ENCODE results near the gene LMO7. TPM values are rescaled to one million over a fixed set of nuclear protein-coding genes. Genes with fewer than 3 reads are reported as not detected.
A peak's percentile ranks its signal among the peaks of the same experiment; 100 is the strongest.
"Not testable (repeated sequence)": the region's sequence is repeated elsewhere in the genome, so short reads cannot be mapped to it uniquely, and the experiment has no call there.

Gene LMO7
- total RNA-seq, 1 experiment from 2014 or later, result 2.1 TPM

DNA sequence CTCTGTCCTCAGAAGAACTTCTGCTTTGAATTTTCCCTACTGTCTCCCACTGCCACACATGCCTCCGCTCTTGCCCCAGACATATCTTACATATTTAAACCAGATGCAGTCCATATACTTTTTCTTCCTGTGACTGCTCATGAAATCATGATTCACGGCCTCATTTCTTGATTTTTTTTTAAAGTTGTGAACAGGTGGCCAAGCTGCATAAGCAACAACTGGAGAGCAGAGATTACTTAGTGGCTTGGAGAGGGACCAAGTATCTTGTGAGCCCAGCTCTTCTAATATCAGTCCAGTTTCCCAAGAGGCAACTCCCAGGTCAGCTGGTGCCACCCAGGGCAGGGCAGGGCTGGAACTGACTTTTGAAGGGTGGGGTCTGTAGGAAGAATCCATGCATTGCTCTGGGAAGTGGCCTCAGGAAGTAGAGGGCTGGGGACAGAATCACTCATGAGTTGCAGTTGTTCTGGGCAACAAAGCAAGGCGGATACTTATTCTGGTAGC, 152.4 kb downstream of the LMO7 start:
- in situ Hi-C loops (cut with HindIII; ENCODE audit: low sequenced_read_pairs), result no loop called here
- no peak for DNase-seq (ENCODE audit: low spot score)

DNA sequence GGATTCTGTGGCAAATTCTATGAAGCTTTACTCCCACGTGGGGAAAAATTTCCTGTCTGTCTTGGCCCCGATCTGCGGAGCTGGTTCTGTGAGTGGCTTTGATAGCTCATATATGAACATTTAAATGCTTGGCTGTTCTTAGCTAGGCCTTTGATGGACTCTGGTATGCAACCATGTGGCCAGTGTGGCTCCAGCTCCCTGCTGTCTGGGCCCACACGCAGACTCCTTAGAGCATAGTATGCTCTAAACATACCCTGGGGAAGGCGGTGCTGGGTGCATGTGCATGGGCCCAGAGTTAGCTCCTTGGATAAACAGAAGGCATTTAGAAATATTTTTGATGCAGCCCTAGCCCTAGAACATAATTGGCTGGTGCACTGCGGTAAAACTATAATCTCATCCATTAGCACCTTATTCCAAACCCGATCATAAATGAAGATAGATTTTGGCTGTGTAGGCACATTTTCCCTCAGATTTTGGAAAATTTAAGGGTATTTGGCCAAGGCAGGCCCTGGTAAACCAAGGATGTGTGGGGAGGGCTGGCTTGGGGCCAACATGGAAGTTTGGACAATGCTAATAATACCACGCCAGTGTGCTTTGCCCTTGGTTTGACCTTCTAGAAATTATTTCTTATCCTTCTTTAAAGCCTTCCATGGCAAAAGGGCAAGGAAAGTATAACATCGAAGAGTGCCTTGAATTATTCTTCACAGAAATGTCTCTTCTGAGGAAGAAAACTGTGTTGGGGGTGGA, 153.5 kb downstream of the LMO7 start:
- in situ Hi-C loops (cut with HindIII; ENCODE audit: low sequenced_read_pairs), result no loop called here
- DNase-seq (ENCODE audit: low spot score), result no peak

DNA sequence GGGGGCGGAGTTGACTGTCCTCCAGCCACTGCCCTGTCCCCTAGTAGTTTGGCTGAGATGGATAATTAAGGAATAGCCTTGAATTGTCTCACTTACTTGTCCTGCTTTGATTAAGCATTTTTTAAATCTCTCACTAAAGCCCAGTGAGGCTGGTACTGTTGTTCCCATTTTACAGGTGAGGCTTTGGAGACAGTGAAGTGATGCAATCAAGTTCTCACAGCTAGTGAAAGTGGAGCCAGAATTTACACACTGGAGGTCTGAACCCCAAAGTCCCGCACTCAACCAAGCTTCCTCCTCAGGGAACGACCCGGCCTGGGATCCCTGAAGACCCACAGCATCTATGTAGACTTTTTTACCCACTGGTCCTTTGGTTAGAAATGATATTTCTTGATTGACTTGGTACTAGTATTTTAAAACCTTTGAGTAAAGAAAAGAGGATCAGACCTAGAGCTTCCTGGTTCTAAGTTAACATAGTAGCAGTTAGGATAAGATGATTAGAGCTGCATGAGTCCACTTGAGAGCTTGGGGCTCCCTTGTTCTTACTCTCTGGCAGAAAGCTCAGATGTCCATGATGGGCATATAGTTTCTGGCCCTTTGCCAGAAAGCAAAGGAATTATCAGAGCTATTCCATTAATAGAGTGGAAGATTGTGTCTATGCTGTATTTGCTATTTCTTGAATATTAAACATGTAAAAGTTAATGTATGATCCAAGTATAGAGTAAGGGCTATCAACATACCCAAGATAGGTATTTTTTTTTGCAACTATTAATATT, 154.3 kb downstream of the LMO7 start:
- in situ Hi-C loops (cut with HindIII; ENCODE audit: low sequenced_read_pairs), result no loop called here
- DNase-seq (ENCODE audit: low spot score), result no peak

DNA sequence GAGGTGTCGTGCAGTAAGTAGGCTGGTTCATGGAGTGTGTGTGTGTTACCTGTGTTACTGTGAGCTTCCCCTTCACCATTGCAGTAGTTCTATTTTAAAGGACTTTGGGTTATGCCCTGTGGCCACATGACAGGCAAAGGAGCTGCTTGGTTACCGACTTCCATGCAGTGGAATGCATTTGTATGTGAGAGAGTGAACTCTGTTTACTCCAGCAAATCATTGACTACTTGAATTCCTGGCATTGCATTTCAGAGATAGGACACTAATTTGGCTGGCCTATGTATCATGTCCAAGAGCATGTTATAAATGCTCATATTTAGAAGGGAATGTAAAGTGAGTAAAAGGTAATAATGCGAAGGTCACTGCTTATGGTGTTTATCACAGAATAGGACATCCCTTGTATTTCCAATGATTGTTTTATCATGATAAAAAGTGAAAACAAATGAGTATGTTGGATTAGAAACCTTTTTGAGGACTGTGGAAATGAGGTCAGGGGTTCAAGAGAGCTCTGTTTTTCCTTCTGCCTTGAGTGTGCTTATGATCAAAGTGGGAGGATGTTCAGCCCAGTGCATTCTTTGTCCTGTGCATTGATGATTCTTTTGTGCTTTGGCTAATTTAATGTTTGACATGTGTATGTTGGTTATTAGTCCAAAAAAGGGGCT, 156.5 kb downstream of the LMO7 start:
- in situ Hi-C loops (cut with HindIII; ENCODE audit: low sequenced_read_pairs), result no loop called here
- no peak for DNase-seq (ENCODE audit: low spot score)

DNA sequence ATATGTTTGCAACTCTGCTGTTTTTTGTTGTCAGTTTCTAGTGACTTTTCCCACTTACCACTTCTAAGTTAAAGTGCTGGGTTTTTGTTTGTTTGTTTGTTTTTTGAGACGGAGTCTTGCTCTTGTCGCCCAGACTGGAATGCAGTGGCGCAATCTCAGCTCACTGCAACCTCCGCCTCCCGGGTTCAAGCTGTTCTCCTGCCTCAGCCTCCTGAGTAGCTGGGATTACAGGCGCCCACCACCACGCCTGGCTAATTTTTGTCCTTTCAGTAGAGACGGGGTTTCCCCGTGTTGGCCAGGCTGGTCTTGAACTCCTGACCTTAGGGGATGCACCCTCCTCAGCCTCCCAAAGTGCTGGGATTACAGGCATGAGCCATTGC, 157.0 kb downstream of the LMO7 start:
- DNase-seq (ENCODE audit: low spot score); in situ Hi-C loops (cut with HindIII; ENCODE audit: low sequenced_read_pairs): not testable (repeated sequence)

DNA sequence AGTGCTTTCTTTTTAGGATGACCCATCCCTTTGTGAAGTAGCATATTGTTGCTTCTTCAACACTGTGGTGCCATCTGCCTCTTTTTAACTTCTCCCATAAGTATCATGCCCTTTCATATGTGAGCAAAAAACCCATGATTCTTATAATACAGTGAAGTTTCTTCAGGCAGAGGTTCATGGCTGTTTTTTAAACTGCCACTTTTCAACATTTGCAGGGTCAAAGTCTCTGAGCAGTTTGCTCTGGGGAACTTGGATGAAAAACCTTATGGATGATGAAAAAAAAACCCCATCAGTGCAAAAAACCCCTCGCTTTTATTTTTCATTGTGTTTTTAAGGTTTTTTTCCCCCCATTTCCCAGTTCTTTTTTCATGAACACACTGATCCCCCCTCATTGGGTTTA, 158.5 kb downstream of the LMO7 start:
- in situ Hi-C loops (cut with HindIII; ENCODE audit: low sequenced_read_pairs), result no loop called here
- no peak for DNase-seq (ENCODE audit: low spot score)

DNA sequence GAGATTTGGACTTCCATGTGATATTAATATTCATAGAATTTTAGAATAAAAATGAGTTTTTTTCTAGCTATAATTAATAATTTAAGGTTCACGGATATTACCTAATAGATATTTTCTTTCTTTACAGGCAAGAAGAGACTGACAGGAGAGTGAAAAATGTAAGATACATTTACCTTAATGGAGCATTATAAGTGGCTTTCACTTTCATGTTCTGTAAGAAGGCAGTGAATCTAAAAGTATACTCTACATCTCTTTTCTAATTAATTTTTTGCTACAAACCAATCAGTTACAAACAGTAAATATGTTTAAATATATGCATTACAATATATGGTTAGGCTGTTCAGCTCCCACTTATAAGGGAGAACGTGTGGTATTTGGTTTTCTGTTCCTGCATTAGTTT, 159.1 kb downstream of the LMO7 start:
- DNase-seq (ENCODE audit: low spot score), result no peak
- in situ Hi-C loops (cut with HindIII; ENCODE audit: low sequenced_read_pairs), result no loop called here

DNA sequence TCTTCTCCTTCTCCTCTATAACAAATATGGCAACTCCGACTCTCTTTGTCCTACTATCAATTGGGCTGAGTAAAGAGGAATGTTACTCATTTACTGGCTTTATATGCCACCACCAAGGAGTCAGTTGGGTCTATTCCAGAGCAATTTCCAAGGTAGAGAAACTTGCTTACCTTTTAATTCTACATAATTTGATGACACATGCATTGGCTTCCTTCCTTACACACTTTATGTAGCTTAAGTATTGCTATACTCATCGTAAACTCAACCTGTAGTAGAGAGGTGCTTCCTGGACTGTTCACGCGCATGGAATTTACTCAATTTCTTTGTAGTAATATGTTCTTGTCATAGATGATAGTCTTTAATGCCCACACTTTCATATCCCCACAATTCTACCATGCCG, 160.7 kb downstream of the LMO7 start:
- in situ Hi-C loops (cut with HindIII; ENCODE audit: low sequenced_read_pairs), result no loop called here
- no peak for DNase-seq (ENCODE audit: low spot score)

DNA sequence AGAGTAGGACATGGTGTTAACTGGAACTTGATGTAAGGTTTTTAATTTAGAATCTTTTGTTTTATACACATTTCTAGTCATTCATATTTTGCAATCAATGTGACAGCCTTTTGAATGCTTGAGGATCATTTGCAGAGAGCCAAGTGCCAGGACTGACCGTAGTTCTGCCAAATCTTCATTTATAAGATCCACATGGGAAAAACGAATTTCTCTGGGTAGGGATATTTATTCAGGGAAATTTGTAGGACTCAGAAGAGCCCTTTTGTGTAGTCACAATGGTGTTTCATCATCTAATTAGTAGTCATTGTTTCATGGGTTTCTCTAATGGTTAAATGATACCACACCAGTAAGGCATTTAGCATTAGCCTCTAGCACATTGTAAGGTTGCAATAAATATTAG, 161.1 kb downstream of the LMO7 start:
- in situ Hi-C loops (cut with HindIII; ENCODE audit: low sequenced_read_pairs), result no loop called here
- no peak for DNase-seq (ENCODE audit: low spot score)

DNA sequence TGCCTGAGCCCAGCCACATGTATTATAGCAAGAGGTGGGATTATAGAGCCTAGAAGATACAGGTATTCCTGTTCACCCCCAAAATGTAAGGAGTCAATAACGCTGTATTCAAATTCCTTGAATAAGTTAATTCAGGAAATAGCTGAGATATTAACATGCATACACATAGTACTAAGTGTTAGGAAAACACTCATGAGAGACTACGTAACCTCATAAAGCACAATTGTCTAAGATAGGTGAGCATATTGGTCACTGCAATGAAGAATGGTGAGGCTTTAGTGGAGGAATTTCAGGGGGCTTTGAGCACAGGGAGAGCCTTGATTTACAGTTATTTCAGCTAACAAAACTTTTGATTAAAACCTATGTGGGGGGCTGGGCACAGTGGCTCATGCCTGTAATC, 161.6 kb downstream of the LMO7 start:
- no peak for DNase-seq (ENCODE audit: low spot score)
- in situ Hi-C loops (cut with HindIII; ENCODE audit: low sequenced_read_pairs), result no loop called here

DNA sequence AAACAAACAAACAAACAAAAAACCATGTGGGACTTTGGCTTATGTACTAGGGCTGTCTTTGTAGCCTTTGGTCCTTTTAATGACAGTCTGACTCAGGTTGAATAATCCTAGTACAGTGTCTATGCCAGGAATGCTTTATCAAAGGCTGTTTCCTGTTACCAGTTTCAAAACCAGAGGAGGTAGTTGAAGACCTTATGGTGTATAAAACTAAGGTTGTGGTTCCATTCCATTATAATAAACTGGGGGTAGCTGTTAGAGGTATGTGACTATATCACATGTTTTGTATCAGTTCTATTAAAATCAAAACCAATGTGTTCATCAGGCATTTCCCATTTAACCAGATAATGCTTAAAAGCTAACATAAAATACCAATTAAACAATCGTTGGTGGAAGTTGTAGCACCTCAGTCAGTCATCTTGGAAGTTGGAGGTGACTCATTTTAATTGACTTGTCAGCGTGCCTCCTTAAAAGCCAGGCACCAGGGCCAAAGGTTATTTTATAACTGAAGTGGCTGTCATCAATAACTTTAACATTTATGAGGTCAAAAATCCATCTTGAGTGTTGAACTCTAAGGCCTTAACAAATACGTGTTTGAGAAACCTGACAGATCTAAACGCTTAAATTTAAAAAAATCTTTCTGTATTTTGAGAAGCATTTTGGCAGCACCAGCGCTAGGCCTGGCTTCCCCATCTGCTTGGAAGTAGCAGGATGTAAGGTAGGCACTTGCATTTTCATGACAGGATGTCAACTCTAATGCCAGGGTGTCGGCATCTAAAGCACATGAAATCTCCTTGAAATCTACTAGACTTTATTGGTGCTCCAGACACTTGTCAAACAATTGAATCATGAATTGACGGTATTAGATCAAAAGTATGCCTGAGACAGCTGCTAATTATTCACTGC, 162.5 kb downstream of the LMO7 start:
- no peak for DNase-seq (ENCODE audit: low spot score)
- in situ Hi-C loops (cut with HindIII; ENCODE audit: low sequenced_read_pairs), result no loop called here

DNA sequence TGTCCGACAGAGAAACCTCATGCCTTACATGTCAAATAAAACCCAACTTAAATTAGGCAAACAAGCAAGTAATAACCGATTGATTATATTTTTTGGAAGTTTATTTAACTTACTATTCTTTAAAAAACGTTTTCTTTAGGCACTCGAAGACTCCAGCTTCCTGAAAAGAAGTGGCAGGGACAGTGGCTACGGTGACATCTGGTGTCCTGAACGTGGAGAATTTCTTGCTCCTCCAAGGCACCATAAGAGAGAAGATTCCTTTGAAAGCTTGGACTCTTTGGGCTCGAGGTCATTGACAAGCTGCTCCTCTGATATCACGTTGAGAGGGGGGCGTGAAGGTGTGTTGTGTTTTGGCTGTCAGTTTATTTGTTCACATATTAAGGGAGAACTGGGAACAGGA, 164.4 kb downstream of the LMO7 start:
- in situ Hi-C loops (cut with HindIII; ENCODE audit: low sequenced_read_pairs), result no loop called here
- DNase-seq (ENCODE audit: low spot score), result no peak

DNA sequence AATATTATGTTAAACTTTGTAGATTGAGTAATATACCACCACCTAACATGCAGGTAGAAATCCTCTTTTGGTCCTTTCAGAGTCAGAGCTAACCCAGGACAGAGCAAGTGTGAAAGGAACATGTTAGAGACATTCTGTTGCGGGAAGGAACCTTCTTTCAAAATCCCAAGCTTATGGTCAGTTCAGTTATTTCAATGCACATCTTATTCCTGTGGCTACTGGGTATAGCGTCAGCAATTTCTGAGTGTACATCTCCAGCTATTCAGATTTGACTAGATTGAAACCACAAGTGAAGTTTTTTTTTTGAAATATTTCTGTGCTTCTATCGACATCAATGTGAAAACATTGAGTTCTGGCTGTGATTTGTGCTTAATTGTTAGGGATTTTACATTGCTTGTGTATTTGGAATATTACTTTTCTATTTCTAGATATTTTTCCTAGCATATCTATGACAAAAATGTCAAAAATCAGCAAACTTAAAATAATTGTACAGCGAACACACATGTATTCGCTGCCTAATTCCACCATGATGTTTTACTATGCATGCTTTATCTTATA, 165.3 kb downstream of the LMO7 start:
- DNase-seq (ENCODE audit: low spot score), result no peak
- in situ Hi-C loops (cut with HindIII; ENCODE audit: low sequenced_read_pairs), result no loop called here

DNA sequence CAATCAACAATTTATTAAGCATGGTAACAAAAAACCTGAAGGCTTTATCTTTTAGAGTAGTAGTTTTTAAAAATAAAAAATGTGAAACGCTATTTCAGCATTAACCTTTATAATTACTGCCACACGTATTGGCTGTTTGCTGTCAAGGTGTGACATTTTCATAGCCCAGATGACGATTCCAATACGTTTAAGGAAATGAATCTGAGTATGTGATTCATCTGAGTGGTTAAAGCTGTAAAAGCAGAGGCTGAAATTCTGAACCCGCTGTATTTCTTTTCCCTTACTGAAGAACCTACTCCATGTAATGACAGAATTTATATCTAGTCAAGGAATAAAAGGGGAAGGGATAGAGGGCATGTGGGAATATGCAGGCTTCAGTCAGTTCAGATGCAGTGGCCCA, 166.0 kb downstream of the LMO7 start:
- in situ Hi-C loops (cut with HindIII; ENCODE audit: low sequenced_read_pairs), result no loop called here
- DNase-seq (ENCODE audit: low spot score), result no peak

DNA sequence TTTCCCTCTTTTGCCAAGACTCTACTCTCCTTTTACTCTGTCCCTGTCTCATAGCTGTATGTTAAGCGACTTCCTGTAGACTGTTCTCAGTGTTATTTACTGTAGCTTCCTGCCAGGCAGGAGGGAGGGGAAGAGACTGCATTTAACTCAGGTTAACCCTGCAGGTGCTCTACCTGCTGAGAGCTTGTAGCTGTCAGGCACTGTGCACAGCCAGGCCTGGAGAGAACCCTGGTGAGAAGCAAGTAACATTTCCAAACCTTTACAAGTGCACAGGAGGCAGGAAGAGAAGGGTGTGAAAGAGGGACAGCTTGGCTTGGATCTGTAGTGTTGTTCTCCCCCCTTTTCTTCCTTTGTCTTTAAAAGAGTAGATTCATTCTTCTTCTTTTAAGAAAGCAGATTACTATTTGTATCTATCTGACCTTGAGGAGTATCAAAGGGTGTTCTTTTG, 167.1 kb downstream of the LMO7 start:
- DNase-seq (ENCODE audit: low spot score), result peak; percentile 22
- in situ Hi-C loops (cut with HindIII; ENCODE audit: low sequenced_read_pairs), result no loop called here

DNA sequence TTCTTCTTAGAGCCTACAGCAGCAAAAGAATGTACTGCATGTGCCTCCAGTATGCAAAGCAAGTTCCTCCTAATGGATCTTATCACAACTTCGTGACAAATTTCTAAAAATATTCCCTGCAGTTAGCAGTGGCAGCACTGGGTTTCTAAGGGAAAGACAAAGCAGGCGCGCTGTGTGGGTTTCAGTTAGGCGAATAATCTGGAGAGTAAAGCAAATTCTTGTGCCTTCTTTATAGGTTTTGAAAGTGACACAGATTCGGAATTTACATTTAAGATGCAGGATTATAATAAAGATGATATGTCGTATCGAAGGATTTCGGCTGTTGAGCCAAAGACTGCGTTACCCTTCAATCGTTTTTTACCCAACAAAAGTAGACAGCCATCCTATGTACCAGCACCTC, 167.9 kb downstream of the LMO7 start:
- in situ Hi-C loops (cut with HindIII; ENCODE audit: low sequenced_read_pairs), result no loop called here

DNA sequence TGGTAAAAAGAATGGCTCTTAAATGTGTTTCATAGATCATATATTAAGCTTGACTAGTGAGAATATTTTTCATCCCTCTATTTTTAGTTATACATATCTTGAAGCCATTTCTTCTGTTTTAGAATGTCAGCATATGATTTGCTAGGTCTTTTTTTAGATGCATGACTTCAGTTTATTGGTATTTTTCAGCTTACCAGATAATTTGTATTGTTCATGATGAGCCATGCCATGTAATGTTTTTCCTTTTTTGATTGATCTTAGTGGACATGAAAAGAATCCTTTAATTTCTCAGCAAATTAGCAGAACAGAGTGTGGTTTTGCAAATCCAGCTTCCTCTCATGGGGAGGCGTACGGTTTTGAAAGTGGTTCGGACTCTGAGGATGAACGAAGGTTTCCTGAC, 168.5 kb downstream of the LMO7 start:
- DNase-seq (ENCODE audit: low spot score), result no peak
- in situ Hi-C loops (cut with HindIII; ENCODE audit: low sequenced_read_pairs), result no loop called here

More for the DNA sequence above, 167.9 kb downstream of the LMO7 start:
- no peak for DNase-seq (ENCODE audit: low spot score)

DNA sequence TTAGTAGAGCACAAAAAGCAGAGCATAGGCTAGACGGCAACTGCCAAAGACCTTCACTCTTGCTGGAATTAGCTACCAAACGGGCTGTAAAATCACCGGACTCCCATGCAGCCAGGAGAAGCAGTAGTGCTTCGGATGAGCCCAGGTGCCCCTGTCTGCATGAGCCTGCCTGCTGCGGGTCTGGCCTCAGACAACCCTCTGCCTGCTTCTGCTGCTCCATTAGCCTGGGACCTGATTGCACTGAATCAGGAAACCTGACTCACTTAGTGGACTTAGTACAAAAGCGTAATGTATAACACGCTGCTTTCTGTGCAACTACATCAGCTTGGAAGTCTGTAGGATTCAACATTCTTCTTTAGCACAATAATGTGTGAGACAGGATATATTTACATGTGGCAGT, 170.0 kb downstream of the LMO7 start:
- in situ Hi-C loops (cut with HindIII; ENCODE audit: low sequenced_read_pairs), result no loop called here
- DNase-seq (ENCODE audit: low spot score), result no peak

DNA sequence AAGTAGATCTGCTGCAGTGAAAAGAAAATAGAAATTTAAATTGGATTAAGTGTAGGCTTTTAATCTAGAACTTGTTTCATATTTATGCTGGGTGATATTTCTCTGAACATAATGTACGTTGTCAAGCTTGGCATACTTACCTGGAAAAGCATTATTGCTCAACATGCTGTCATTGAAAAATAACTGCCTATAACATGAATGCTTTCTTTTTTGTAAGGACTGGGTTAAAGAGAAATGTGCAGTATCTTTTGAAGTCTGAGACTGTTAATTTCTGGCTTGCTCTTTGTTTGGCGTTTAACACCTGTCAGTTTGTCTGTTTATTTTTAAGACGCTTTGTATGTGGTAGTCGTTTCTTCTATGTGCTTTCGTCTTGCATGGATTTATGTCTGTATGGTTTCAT, 175.2 kb downstream of the LMO7 start:
- no peak for DNase-seq (ENCODE audit: low spot score)
- in situ Hi-C loops (cut with HindIII; ENCODE audit: low sequenced_read_pairs), result no loop called here
